Osteoblast (primary cell): ENCODE data around the gene POLQ. TPM values are rescaled to one million over a fixed set of nuclear protein-coding genes. Genes with fewer than 3 reads are reported as not detected.
"Not testable (repeated sequence)": the region's sequence is repeated elsewhere in the genome, so short reads cannot be mapped to it uniquely, and the experiment has no call there.

ENCODE experiments used
- DNase-seq: peaks from one replicate; pipeline ENCODE4 v3.0.0; 2011; ENCODE audit warnings: low spot score, mixed read lengths; ENCODE audit not compliant: insufficient read length; ENCODE audit errors: missing footprints
- H2AFZ ChIP-seq: 2 replicates; pipeline ENCODE4 v1.6.0; 2011; ENCODE audit warnings: mild to moderate bottlenecking, low read length
- H3K27ac ChIP-seq: 2 replicates; pipeline ENCODE4 v1.5.1; 2011; ENCODE audit warnings: mild to moderate bottlenecking, low read depth, low read length, moderate library complexity
- H3K27me3 ChIP-seq: 2 replicates; pipeline ENCODE4 v1.6.0; 2012; ENCODE audit warnings: mild to moderate bottlenecking, control low read depth, inconsistent platforms, low read length, moderate library complexity; ENCODE audit not compliant: insufficient read depth
- H3K36me3 ChIP-seq: 2 replicates; pipeline ENCODE4 v1.5.1; 2011; ENCODE audit warnings: mild to moderate bottlenecking, low read length, control low read depth, moderate library complexity; ENCODE audit not compliant: insufficient read depth
- H3K4me1 ChIP-seq: 2 replicates; pipeline ENCODE4 v1.5.1; 2011; ENCODE audit warnings: mild to moderate bottlenecking, low read length, control low read depth, moderate library complexity; ENCODE audit not compliant: insufficient read depth
- H3K4me2 ChIP-seq: 2 replicates; pipeline ENCODE4 v1.6.0; 2011; ENCODE audit warnings: mild to moderate bottlenecking, low read length; ENCODE audit not compliant: insufficient read depth
- H3K4me3 ChIP-seq: fragments of 200-600 bp; sonication (generic); 3 replicates; pipeline ENCODE4 v1.5.1; 2012; ENCODE audit warnings: mild to moderate bottlenecking, low read length, inconsistent platforms; ENCODE audit not compliant: insufficient read depth
- H3K79me2 ChIP-seq: 2 replicates; pipeline ENCODE4 v1.6.0; 2012; ENCODE audit warnings: mild to moderate bottlenecking, low read length, control low read depth, inconsistent platforms; ENCODE audit not compliant: insufficient read depth
- H3K9me3 ChIP-seq: 2 replicates; pipeline ENCODE4 v1.5.1; 2011; ENCODE audit warnings: low read depth, low read length, control low read depth
- H4K20me1 ChIP-seq: 2 replicates; pipeline ENCODE4 v1.6.0; 2012; ENCODE audit warnings: mild to moderate bottlenecking, low read length, control low read depth; ENCODE audit not compliant: insufficient read depth
- CTCF ChIP-seq: IDR thresholded peaks from 2 replicates; pipeline ENCODE4 v1.5.1; 2011; ENCODE audit warnings: mild to moderate bottlenecking, low read depth, low read length, moderate library complexity; ENCODE audit errors: extremely low read depth
- total RNA-seq: library from RNA; depleted of rRNA; stranded (reverse); fragments of >200 nt; gene quantifications from 2 replicates; pipeline ENCODE4 v1.2.3, GENCODE V29; 2012

Gene POLQ
- total RNA-seq, 1 donor = 1.4 TPM

DNA sequence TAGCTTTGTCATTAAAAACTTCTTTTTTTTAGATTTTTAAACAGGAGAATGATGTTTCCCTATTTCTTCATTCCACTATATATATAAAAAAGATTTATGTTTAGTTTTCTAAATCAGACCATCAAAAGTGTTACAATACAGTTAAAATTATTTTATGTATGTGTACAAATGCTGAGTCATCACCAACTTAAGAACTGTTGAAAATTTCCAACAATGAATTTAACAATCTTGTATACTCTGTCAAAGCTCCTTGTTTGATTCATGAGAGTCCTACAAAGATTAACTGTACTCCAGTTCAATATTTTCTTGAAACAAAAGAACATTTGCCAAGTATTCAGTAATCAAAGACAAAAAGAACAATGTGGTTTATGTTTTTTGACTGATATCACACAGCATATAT is 82.0 kb downstream of the POLQ start:
- Histone ChIP-seq H3K79me2 (no peaks in the 10 kb centered on the region), H3K27me3 (no peaks in the 10 kb centered on the region), H2AFZ (peak overlapping the region; percentile 26), H3K36me3 (no peaks in the 10 kb centered on the region), H4K20me1 (no peaks in the 10 kb centered on the region), H3K4me2 (no peak overlapping the region), H3K9me3 (no peaks in the 10 kb centered on the region), H3K4me3 (no peak overlapping the region), H3K4me1 (no peaks in the 10 kb centered on the region), H3K27ac (no peak overlapping the region)
- no peak for TF ChIP-seq CTCF
- DNase-seq = no peak

DNA sequence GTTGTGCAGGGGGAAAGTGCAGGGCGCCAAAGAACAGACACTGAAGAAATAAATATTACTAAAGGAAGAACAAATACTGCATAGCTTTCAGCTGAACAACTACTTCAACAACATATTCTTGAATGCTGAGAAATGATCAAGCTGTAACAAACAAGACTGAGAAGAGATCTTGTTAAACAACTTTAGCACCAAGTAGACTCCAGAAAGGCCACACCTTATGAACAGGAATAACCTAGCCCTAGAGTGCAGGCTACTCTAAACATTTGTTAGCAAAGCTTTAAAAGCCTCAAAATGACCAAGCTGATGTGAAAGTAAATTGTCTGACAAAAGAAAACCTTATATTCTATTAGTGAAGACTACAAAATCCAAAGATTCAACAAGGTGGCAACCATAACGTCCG is 83.2 kb downstream of the POLQ start:
- DNase-seq = no peak
- no peaks in the 10 kb centered on the region for H3K4me1 ChIP-seq
- no peak overlapping the region for H3K4me2 ChIP-seq
- H3K36me3 ChIP-seq = no peaks in the 10 kb centered on the region
- no peak for TF ChIP-seq CTCF
- no peaks in the 10 kb centered on the region for H3K9me3 ChIP-seq
- no peaks in the 10 kb centered on the region for H3K27me3 ChIP-seq
- no peaks in the 10 kb centered on the region for H4K20me1 ChIP-seq
- H3K4me3 ChIP-seq = no peak overlapping the region
- H3K27ac ChIP-seq = no peak overlapping the region
- H3K79me2 ChIP-seq = no peaks in the 10 kb centered on the region
- H2AFZ ChIP-seq = no peak overlapping the region

- DNase-seq, H3K4me3 ChIP-seq, H3K36me3 ChIP-seq, H4K20me1 ChIP-seq, H3K79me2 ChIP-seq, H3K4me1 ChIP-seq, H3K9me3 ChIP-seq, H2AFZ ChIP-seq, H3K27me3 ChIP-seq, H3K4me2 ChIP-seq, H3K27ac ChIP-seq: not testable (repeated sequence)
Observed at GRCh38 chr3:121451752-121452151, 94.0 kb downstream of the POLQ start.

DNA sequence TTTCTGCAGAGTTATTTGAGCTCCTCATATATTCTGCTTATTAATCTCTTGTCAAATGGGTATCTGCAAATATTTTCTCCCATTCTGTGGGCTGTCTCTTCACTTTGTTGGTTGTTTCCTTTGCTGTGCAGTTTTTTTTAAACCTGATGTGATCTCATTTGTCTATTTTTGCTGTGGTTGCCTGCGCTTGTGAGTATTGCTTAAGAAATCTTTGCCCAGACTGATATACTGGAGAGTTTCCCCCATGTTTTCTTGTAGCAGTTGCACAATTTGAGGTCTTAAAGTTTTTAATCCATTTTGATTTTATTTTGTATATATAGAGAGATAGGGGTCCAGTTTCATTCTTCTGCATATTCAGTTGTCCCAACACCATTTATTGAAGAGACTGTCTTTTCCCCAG is 102.3 kb downstream of the POLQ start:
- no peak overlapping the region for H3K4me2 ChIP-seq
- no peaks in the 10 kb centered on the region for H3K4me1 ChIP-seq
- no peak overlapping the region for H3K27ac ChIP-seq
- no peaks in the 10 kb centered on the region for H3K27me3 ChIP-seq
- no peak overlapping the region for H3K4me3 ChIP-seq
- no peaks in the 10 kb centered on the region for H3K79me2 ChIP-seq
- no peaks in the 10 kb centered on the region for H3K9me3 ChIP-seq
- H4K20me1 ChIP-seq = no peaks in the 10 kb centered on the region
- no peak for TF ChIP-seq CTCF
- H3K36me3 ChIP-seq = no peaks in the 10 kb centered on the region
- no peak overlapping the region for H2AFZ ChIP-seq
- DNase-seq = no peak

DNA sequence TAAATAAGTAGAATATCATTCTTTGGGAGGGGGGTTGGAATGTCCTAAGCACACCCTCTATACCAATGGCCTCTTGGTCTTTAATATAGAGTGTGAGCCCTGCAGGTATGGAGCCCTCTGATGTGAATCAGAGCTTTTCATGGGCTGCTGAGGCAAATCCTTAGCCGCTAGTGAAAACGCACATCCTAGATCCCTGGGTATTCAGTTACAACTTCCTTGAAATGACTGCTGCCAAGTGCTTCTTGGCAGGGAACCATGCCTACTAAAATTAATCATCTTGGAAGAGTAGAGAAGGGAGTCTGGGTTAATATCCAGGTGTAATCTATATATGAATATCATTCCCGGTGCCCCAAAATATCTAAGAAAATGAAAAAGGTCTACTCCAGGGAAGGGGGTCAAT is 109.1 kb downstream of the POLQ start:
- no peaks in the 10 kb centered on the region for H3K4me1 ChIP-seq
- H4K20me1 ChIP-seq = no peaks in the 10 kb centered on the region
- H3K4me2 ChIP-seq = no peak overlapping the region
- no peak overlapping the region for H3K4me3 ChIP-seq
- DNase-seq = no peak
- no peaks in the 10 kb centered on the region for H3K36me3 ChIP-seq
- H3K9me3 ChIP-seq = no peaks in the 10 kb centered on the region
- no peak for TF ChIP-seq CTCF
- no peak overlapping the region for H3K27ac ChIP-seq
- peak overlapping the region; percentile 56 for H2AFZ ChIP-seq
- no peaks in the 10 kb centered on the region for H3K27me3 ChIP-seq
- H3K79me2 ChIP-seq = no peaks in the 10 kb centered on the region
